Measurements from ENCODE around the gene HERC3. TPM values are rescaled to one million over a fixed set of nuclear protein-coding genes. Genes with fewer than 3 reads are reported as not detected.

Gene HERC3
- total and polyA plus RNA-seq, 2 donors (not counting 1 experiment from before 2014, with no cell fraction given) = 24.0 to 78.1 TPM

GRCh38 chr4:88674979-88675378 lies 82.7 kb downstream of the HERC3 start:
- TF ChIP-seq CTCF (IDR thresholded peaks at IDR 0.05) = no peak
- Mint-ChIP-seq H3K27ac (no peak overlapping the region), H3K4me1 (no peaks in the 10 kb centered on the region), H3K27me3 (no peaks in the 10 kb centered on the region), H3K9me3 (ENCODE audit: insufficient read depth) (no peaks in the 10 kb centered on the region), H3K4me3 (no peak overlapping the region)
- ChIA-PET CTCF (no interaction called here), POLR2A (no interaction called here)
- Histone ChIP-seq H3K36me3 (replicated peaks in 1 of 2; ENCODE audit: control extremely low read depth in 1 of 2, control insufficient read depth in 1 of 2, extremely low read depth in 1 of 2, insufficient read depth in 2 of 2, low read length in 1 of 2) (peaks cover 5 to 54% of the 10 kb centered on the region in 2 experiments), H3K4me1 (ENCODE audit: control insufficient read depth in 2 of 2, insufficient read depth in 2 of 2, low read length in 2 of 2) (no peaks in the 10 kb centered on the region), H3K27me3 (replicated peaks in 1 of 4; ENCODE audit: control extremely low read depth in 1 of 4, control insufficient read depth in 3 of 4, insufficient read depth in 4 of 4, low read length in 3 of 4) (no peaks in the 10 kb centered on the region), H3K9me3 (ENCODE audit: control extremely low read depth in 1 of 3, control insufficient read depth in 2 of 3, insufficient read depth in 1 of 3, low read length in 2 of 3) (no peaks in the 10 kb centered on the region), H3K79me2 (ENCODE audit: control insufficient read depth, insufficient read depth, low read length) (no peaks in the 10 kb centered on the region), H4K20me1 (ENCODE audit: control insufficient read depth, insufficient read depth, low read length, poor library complexity, severe bottlenecking) (peaks cover 3% of the 10 kb centered on the region), H3K27ac (ENCODE audit: low read length in 2 of 2) (no peak overlapping the region), H3K4me2 (replicated peaks; ENCODE audit: low read depth, low read length, poor library complexity, severe bottlenecking) (no peak overlapping the region), H2AFZ (ENCODE audit: insufficient read depth, low read depth, low read length, poor library complexity, severe bottlenecking) (no peak overlapping the region), H3K4me3 (ENCODE audit: control extremely low read depth in 1 of 5, extremely low read depth in 1 of 5, insufficient read depth in 1 of 5, low read depth in 2 of 5, low read length in 4 of 5) (no peak overlapping the region), H3K9ac (ENCODE audit: low read length) (no peak overlapping the region)
- WGBS (ENCODE audit: insufficient coverage) = 100% methylated on average over 1 of the region's 2 CpGs
- ATAC-seq (ENCODE audit: low read depth) (no peak), DNase-seq (no peak)
- intact Hi-C loops (cut with micrococcal nuclease) = loop anchor here (5.0 kb wide), 1 partner anchor 347 kb away; no protein-coding TSS in a partner anchor

GRCh38 chr4:88675543-88675942 lies 83.3 kb downstream of the HERC3 start:
- no peak for ATAC-seq (ENCODE audit: low read depth)
- ChIA-PET POLR2A (no interaction called here), CTCF (interaction anchor here (1.3 kb wide), 1 partner anchor 23 kb away, joined by 3 read pairs; no protein-coding TSS in a partner anchor)
- H3K9me3 Mint-ChIP-seq (ENCODE audit: insufficient read depth) = no peaks in the 10 kb centered on the region
- H3K4me1 Mint-ChIP-seq = no peaks in the 10 kb centered on the region
- Histone ChIP-seq H3K9me3 (ENCODE audit: control extremely low read depth in 1 of 3, control insufficient read depth in 2 of 3, insufficient read depth in 1 of 3, low read length in 2 of 3) (no peaks in the 10 kb centered on the region), H3K27me3 (replicated peaks in 1 of 4; ENCODE audit: control extremely low read depth in 1 of 4, control insufficient read depth in 3 of 4, insufficient read depth in 4 of 4, low read length in 3 of 4) (no peaks in the 10 kb centered on the region), H3K9ac (ENCODE audit: low read length) (no peak overlapping the region), H2AFZ (ENCODE audit: insufficient read depth, low read depth, low read length, poor library complexity, severe bottlenecking) (no peak overlapping the region), H3K36me3 (replicated peaks in 1 of 2; ENCODE audit: control extremely low read depth in 1 of 2, control insufficient read depth in 1 of 2, extremely low read depth in 1 of 2, insufficient read depth in 2 of 2, low read length in 1 of 2) (peaks cover 8 to 56% of the 10 kb centered on the region in 2 experiments), H3K4me2 (replicated peaks; ENCODE audit: low read depth, low read length, poor library complexity, severe bottlenecking) (no peak overlapping the region), H3K4me1 (ENCODE audit: control insufficient read depth in 2 of 2, insufficient read depth in 2 of 2, low read length in 2 of 2) (no peaks in the 10 kb centered on the region), H3K27ac (ENCODE audit: low read length in 2 of 2) (no peak overlapping the region), H3K79me2 (ENCODE audit: control insufficient read depth, insufficient read depth, low read length) (no peaks in the 10 kb centered on the region), H3K4me3 (ENCODE audit: control extremely low read depth in 1 of 5, extremely low read depth in 1 of 5, insufficient read depth in 1 of 5, low read depth in 2 of 5, low read length in 4 of 5) (no peak overlapping the region), H4K20me1 (ENCODE audit: control insufficient read depth, insufficient read depth, low read length, poor library complexity, severe bottlenecking) (peaks cover 3% of the 10 kb centered on the region)
- no peaks in the 10 kb centered on the region for H3K27me3 Mint-ChIP-seq
- TF ChIP-seq EZH2 (IDR thresholded peaks at IDR 0.05; ENCODE audit: borderline replicate concordance, insufficient read depth, low read depth, low read length, poor library complexity, severe bottlenecking) (no peak), CTCF (IDR thresholded peaks at IDR 0.05) (no peak)
- intact Hi-C loops (cut with micrococcal nuclease) = no loop called here
- WGBS (ENCODE audit: insufficient coverage) = no CpG with 5 or more reads among the region's 2 CpGs
- no peak overlapping the region for H3K27ac Mint-ChIP-seq
- no peak for DNase-seq
- H3K4me3 Mint-ChIP-seq = no peak overlapping the region
